K562 (cell line): Measurements from ENCODE around the gene PDE4D. TPM values are rescaled to one million over a fixed set of nuclear protein-coding genes. Genes with fewer than 3 reads are reported as not detected.

Experiments
- ATAC-seq: fragments of 200-7000 bp; cut with Tn5 transposase; 3 replicates; pipeline ENCODE4 v1.9.1; 2020; ENCODE audit warnings: moderate library complexity
- BruUV-seq: library from RNA; stranded (reverse); fragments of 400-500 nt; replicated peaks from 2 replicates; lab custom pipeline; 2021; lab: Mats Ljungman, UMichigan
- CTCF ChIA-PET: fragments of 300-600 bp; formaldehyde crosslinking; extraction: SDS; loops from one replicate; lab custom pipeline; 2021; ENCODE audit warnings: low intra/inter-chr PET ratio; lab: Yijun Ruan, JAX
- POLR2A ChIA-PET: fragments of 300-600, 350-650 bp; sonication (Branson Sonifier 250); formaldehyde crosslinking; extraction: SDS; loops from one replicate; lab custom pipeline; 2021; ENCODE audit warnings: antibody characterized with exemption, inconsistent platforms; lab: Yijun Ruan, JAX
- DNase-seq, 4 experiments: peaks; one replicate each; pipeline versions ENCODE4 v3.0.0 to v3.0.0-alpha.2; 2011 to 2018; ENCODE audit warnings: low spot score in 3 of 4, mixed read lengths in 3 of 4; ENCODE audit errors: extremely low read depth in 1 of 4
- FAIRE-seq: peaks from 2 replicates; lab custom pipeline; 2011; peaks lifted over from hg19 to GRCh38; lab: Jason Lieb, UNC
- H2AFZ ChIP-seq: 2 replicates; pipeline ENCODE4 v1.6.0; 2011; ENCODE audit warnings: low read depth, low read length, control low read depth, inconsistent platforms
- H3K27ac ChIP-seq: fragments of 200-600 bp; 3 replicates; pipeline ENCODE4 v1.8.0; 2011; ENCODE audit warnings: low read depth, mild to moderate bottlenecking, control low read depth, inconsistent platforms, low read length, moderate library complexity, mixed read lengths; ENCODE audit errors: extremely low read depth
- H3K27me3 ChIP-seq, 2 experiments: fragments of 300-600 bp in 1 of 2; 2 replicates in 1 of 2; 3 replicates in 1 of 2; pipeline versions ENCODE4 v1.6.0 to v1.8.0; 2011; ENCODE audit warnings: inconsistent platforms in 2 of 2, low read length in 2 of 2, mild to moderate bottlenecking in 1 of 2, mixed read lengths in 1 of 2, moderate library complexity in 1 of 2; ENCODE audit not compliant: control insufficient read depth in 2 of 2, insufficient read depth in 2 of 2
- H3K36me3 ChIP-seq: fragments of 300-600 bp; 3 replicates; pipeline ENCODE4 v1.8.0; 2011; ENCODE audit warnings: mild to moderate bottlenecking, low read length, inconsistent platforms; ENCODE audit not compliant: control insufficient read depth, insufficient read depth
- H3K4me1 ChIP-seq, 2 experiments: fragments of 200-600 bp in 1 of 2; replicated peaks in 1 of 2; 2 replicates in 1 of 2; 3 replicates in 1 of 2; pipeline versions ENCODE4 v1.5.1 to v1.8.0; 2011; ENCODE audit warnings: inconsistent platforms in 2 of 2, low read length in 2 of 2, mild to moderate bottlenecking in 1 of 2, mixed read lengths in 1 of 2, moderate library complexity in 1 of 2; ENCODE audit not compliant: control insufficient read depth in 2 of 2, insufficient read depth in 2 of 2
- H3K4me2 ChIP-seq: 2 replicates; pipeline ENCODE4 v1.6.1; 2011; ENCODE audit warnings: low read length, control low read depth, inconsistent platforms, mixed read lengths; ENCODE audit not compliant: insufficient read depth
- H3K4me3 ChIP-seq: fragments of 200-600 bp; sonication (generic), shearing (Covaris generic); 2 replicates; pipeline ENCODE4 v1.5.1; 2016; ENCODE audit warnings: control low read depth, inconsistent platforms
- H3K79me2 ChIP-seq: fragments of 200-600 bp; 3 replicates; pipeline ENCODE4 v1.8.0; 2011; ENCODE audit warnings: low read length, inconsistent platforms; ENCODE audit not compliant: control insufficient read depth, insufficient read depth
- H3K9ac ChIP-seq, 2 experiments: 2 replicates each; pipeline versions ENCODE4 v1.6.0 to v1.6.1; 2011; ENCODE audit warnings: low read depth in 2 of 2, low read length in 2 of 2, control low read depth in 1 of 2, inconsistent platforms in 1 of 2, mild to moderate bottlenecking in 1 of 2, mixed read lengths in 1 of 2; ENCODE audit not compliant: insufficient read depth in 1 of 2
- H3K9me1 ChIP-seq: one replicate; pipeline ENCODE4 v1.6.0; 2011; ENCODE audit warnings: inconsistent platforms, mild to moderate bottlenecking, low read length, moderate library complexity; ENCODE audit not compliant: control insufficient read depth, insufficient read depth
- H3K9me3 ChIP-seq: replicated peaks from 2 replicates; pipeline ENCODE4 v1.5.1; 2011; ENCODE audit warnings: low read depth, low read length, inconsistent platforms; ENCODE audit not compliant: control insufficient read depth, insufficient read depth
- H4K20me1 ChIP-seq: replicated peaks from 2 replicates; pipeline ENCODE4 v1.6.1; 2011; ENCODE audit warnings: low read length, inconsistent platforms, mixed read lengths; ENCODE audit not compliant: control insufficient read depth, insufficient read depth
- CAMTA2 ChIP-seq: fragments of 250-450 bp; sonication (Bioruptor Pico); conservative IDR thresholded peaks from 2 replicates; pipeline ENCODE4 v1.5.1; 2022
- ETS2 ChIP-seq: IDR thresholded peaks from 2 replicates; pipeline ENCODE4 v1.6.1; 2016; ENCODE audit warnings: borderline replicate concordance, missing genetic modification characterization, mild to moderate bottlenecking, moderate library complexity, missing compliant biosample characterization; ENCODE audit not compliant: poor library complexity, severe bottlenecking
- ZEB2 ChIP-seq: fragments of 450-650 bp; IDR thresholded peaks from 2 replicates; pipeline ENCODE4 v1.6.1; 2016
- ZFPM2 ChIP-seq: fragments of 250-450 bp; sonication (Bioruptor Pico); IDR thresholded peaks from 2 replicates; pipeline ENCODE4 v1.5.1; 2022; ENCODE audit warnings: mild to moderate bottlenecking
- ZNF184 ChIP-seq: sonication (generic); formaldehyde crosslinking; IDR thresholded peaks from 2 replicates; pipeline ENCODE4 v1.5.0; 2020; ENCODE audit warnings: missing genetic modification reagents
- ZNF507 ChIP-seq: conservative IDR thresholded peaks from 2 replicates; pipeline ENCODE4 v1.6.1; 2017; ENCODE audit warnings: missing genetic modification characterization, missing compliant biosample characterization
- ZNF589 ChIP-seq: fragments of 200-800 bp; sonication (Bioruptor generic); IDR thresholded peaks from 2 replicates; pipeline ENCODE4 v1.6.1; 2016; ENCODE audit warnings: low read depth, missing genetic modification characterization, missing compliant biosample characterization
- WGBS: fragments of 100-300 bp; shearing (Covaris generic); methylation state at CpG from one replicate; pipeline ENCODE4 v1.1.6; 2016; ENCODE audit warnings: low coverage, mixed read lengths; ENCODE audit not compliant: insufficient coverage; ENCODE audit errors: missing lambda C conversion rate; 5-methylcytosine and 5-hydroxymethylcytosine counted together
- in situ Hi-C: fragments of 300-500 bp; cut with MboI; formaldehyde crosslinking; loops from 4 replicates; pipeline ENCODE4 v1.15.0; 2018; ENCODE audit warnings: inconsistent platforms, mixed read lengths
- intact Hi-C: fragments of 100-400 bp; cut with micrococcal nuclease; formaldehyde crosslinking; loops from 2 replicates; pipeline ENCODE4 v1.14.2; 2022
- polyA plus RNA-seq, 8 experiments: library from polyadenylated mRNA; depleted of rRNA in 4 of 8; stranded (reverse) in 5 of 8; unstranded in 3 of 8; fragments of >200 nt; fragmentation: Nextera tagmentation in 2 of 8; fragmentation: Illumina TruSeq in 1 of 8; extraction: Ambion mirVana in 2 of 8; extraction: Trizol in 1 of 8; gene quantifications; 2 replicates each; pipeline versions ENCODE4 v1.2.1 to v1.2.3, GENCODE V29; 2011 to 2014; ENCODE audit warnings: inconsistent platforms in 1 of 8, missing spikeins in 1 of 8
- total RNA-seq, 7 experiments: library from RNA; depleted of rRNA in 6 of 7; stranded (reverse); fragments of >200 nt in 6 of 7; fragmentation: Illumina TruSeq in 2 of 7; extraction: Trizol in 2 of 7; gene quantifications; 2 replicates each; pipeline versions ENCODE4 v1.2.1 to v1.2.3, GENCODE V29; 2011 to 2021; ENCODE audit warnings: low replicate concordance in 1 of 7
- TF ChIP-seq, protein P1 (sequence below): sonication (generic); formaldehyde crosslinking; IDR thresholded peaks from 2 replicates; pipeline ENCODE4 v1.9.0; 2022; ENCODE audit warnings: mild to moderate bottlenecking, missing genetic modification reagents
- TF ChIP-seq, protein P2 (sequence below): fragments of 250-450 bp; sonication (Bioruptor Pico); IDR thresholded peaks from 2 replicates; pipeline ENCODE4 v1.5.0; 2021
- TF ChIP-seq, protein P3 (sequence below), 2 experiments: fragments of 250-450 bp in 1 of 2; fragments of 450-650 bp in 1 of 2; sonication (Bioruptor Pico) in 1 of 2; IDR thresholded peaks; 2 replicates each; pipeline versions ENCODE4 v1.6.1 to v1.8.0; 2016 to 2021; ENCODE audit warnings: mild to moderate bottlenecking in 2 of 2, moderate library complexity in 2 of 2, missing compliant biosample characterization in 1 of 2, missing genetic modification characterization in 1 of 2

PDE4D gene
- total and polyA plus RNA-seq, 9 of the 15 experiments (the other 6 are each of a cell fraction or from before 2014, with no cell fraction given): 0.04 to 0.46 (median 0.13) TPM

DNA sequence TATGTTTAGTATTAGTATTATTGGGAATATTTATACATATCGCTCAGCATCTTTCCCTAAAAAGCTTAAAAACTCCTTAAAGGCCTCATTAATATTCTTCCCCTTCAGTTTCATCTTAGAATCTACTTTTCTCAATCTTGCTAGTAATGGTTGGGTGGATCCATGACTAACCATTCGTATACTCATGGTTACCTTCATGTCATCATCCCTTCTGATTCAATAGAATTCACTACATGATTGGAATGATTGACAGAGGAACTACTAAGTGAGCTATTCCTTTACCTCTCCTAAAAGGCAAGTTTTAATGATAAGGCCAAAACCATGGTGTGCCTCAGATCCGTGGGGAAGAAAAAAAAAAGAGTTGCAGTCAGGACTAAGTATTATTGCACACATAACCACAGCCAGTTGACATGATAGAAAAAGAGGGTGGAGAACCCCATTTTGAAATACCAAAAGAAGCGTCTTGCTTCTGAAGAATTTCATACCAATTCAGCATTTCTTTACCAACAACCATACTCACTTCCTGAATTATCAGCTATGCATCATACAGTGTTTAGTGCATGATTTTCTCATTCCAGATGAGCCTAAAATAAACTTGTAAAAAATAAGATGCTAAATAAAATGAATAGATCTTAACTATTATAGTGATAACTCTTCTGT lies 624.6 kb downstream of the PDE4D start:
- POLR2A ChIA-PET: no interaction called here
- WGBS: 0% methylated on average over 4 of the region's 4 CpGs
- H3K4me2 ChIP-seq: no peak overlapping the region
- intact Hi-C loops (no loop called here), in situ Hi-C loops (no loop called here)
- H3K4me3 ChIP-seq: no peak overlapping the region
- no peaks in the 10 kb centered on the region for H3K9me1 ChIP-seq
- no TSS peak for BruUV-seq
- no peak overlapping the region for H3K27ac ChIP-seq
- H4K20me1 ChIP-seq: no peaks in the 10 kb centered on the region
- no peaks in the 10 kb centered on the region for H3K27me3 ChIP-seq
- CTCF ChIA-PET: no interaction called here
- no peak overlapping the region for H3K9ac ChIP-seq
- H2AFZ ChIP-seq: no peak overlapping the region
- FAIRE-seq: no peak
- no peaks in the 10 kb centered on the region for H3K9me3 ChIP-seq
- no peaks in the 10 kb centered on the region for H3K4me1 ChIP-seq
- DNase-seq: no peak
- no peaks in the 10 kb centered on the region for H3K79me2 ChIP-seq
- TF ChIP-seq ZNF184 (CRISPR knock-in tag) (no peak), ZEB2 (no peak), CAMTA2 (CRISPR knock-in tag) (no peak), ZNF507 (tag) (no peak)
- TF ChIP-seq, protein P1, sequence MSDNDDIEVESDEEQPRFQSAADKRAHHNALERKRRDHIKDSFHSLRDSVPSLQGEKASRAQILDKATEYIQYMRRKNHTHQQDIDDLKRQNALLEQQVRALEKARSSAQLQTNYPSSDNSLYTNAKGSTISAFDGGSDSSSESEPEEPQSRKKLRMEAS: no peak
- no peak for ATAC-seq
- H3K36me3 ChIP-seq: no peaks in the 10 kb centered on the region

DNA sequence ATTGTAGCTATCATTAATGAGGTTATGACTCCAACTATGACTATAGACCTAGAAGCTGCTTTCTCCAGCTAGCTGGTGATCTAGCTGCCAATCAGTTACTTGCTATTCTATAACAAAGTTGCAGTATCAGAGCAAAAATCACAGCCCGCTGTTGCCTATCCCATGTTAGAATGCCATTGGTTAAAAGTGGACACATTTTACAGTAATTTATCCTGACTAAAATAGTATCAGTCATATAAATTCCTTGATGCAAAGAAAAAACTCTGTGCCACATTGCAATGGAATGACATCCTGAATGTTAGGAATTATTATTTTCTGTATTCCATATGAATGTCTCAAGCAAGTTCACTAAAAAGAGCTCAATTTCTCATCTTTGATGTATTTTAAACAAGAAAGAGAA lies 626.5 kb downstream of the PDE4D start:
- ATAC-seq (no peak), FAIRE-seq (no peak), DNase-seq (no peak)
- H3K9ac ChIP-seq: no peak overlapping the region
- H3K27ac ChIP-seq: no peak overlapping the region
- no peaks in the 10 kb centered on the region for H3K9me3 ChIP-seq
- H3K4me1 ChIP-seq: no peaks in the 10 kb centered on the region
- H3K79me2 ChIP-seq: no peaks in the 10 kb centered on the region
- ChIA-PET POLR2A (no interaction called here), CTCF (no interaction called here)
- 0% methylated on average over 1 of the region's 1 CpG for WGBS
- no peak overlapping the region for H3K4me3 ChIP-seq
- H3K4me2 ChIP-seq: no peak overlapping the region
- no TSS peak for BruUV-seq
- H2AFZ ChIP-seq: no peak overlapping the region
- H3K9me1 ChIP-seq: no peaks in the 10 kb centered on the region
- no peaks in the 10 kb centered on the region for H3K36me3 ChIP-seq
- H3K27me3 ChIP-seq: no peaks in the 10 kb centered on the region
- no peaks in the 10 kb centered on the region for H4K20me1 ChIP-seq
- in situ Hi-C loops (no loop called here), intact Hi-C loops (no loop called here)
- TF ChIP-seq ETS2 (tag) (no peak), ZFPM2 (no peak), ZNF589 (CRISPR knock-in tag) (no peak)
- TF ChIP-seq, protein P2, sequence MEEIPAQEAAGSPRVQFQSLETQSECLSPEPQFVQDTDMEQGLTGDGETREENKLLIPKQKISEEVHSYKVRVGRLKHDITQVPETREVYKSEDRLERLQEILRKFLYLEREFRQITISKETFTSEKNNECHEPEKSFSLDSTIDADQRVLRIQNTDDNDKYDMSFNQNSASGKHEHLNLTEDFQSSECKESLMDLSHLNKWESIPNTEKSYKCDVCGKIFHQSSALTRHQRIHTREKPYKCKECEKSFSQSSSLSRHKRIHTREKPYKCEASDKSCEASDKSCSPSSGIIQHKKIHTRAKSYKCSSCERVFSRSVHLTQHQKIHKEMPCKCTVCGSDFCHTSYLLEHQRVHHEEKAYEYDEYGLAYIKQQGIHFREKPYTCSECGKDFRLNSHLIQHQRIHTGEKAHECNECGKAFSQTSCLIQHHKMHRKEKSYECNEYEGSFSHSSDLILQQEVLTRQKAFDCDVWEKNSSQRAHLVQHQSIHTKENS: no peak
- TF ChIP-seq, protein P3, sequence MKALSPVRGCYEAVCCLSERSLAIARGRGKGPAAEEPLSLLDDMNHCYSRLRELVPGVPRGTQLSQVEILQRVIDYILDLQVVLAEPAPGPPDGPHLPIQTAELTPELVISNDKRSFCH (CRISPR knock-in tag; IDR thresholded peaks at IDR 0.05): no peak
- TF ChIP-seq, protein P3 (tag; IDR thresholded peaks at IDR 0.05): no peak
